ENCODE measurements around the gene TINCR.

DNA sequence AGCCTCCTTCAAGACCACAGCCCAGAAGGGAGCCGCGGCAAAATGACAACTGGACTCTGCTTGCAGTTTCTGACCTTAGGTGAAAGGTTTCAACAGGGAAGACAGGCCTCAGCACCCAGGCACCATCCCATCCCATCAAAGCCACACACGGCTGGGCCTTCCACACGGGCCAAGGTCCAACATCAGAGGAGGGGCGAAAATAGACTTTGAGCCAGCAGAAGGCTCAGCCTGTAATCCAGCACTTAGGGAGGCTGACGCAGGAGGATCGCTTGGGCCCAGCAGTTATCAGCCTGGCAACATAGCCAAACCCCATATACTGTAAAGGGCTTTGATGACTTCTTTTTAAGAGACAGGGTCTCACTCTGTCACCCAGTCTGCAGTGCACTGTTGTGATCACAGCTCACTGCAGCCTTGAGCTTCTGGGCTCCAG, 26.8 kb upstream of the TINCR start:
- TF ChIP-seq, protein P1, sequence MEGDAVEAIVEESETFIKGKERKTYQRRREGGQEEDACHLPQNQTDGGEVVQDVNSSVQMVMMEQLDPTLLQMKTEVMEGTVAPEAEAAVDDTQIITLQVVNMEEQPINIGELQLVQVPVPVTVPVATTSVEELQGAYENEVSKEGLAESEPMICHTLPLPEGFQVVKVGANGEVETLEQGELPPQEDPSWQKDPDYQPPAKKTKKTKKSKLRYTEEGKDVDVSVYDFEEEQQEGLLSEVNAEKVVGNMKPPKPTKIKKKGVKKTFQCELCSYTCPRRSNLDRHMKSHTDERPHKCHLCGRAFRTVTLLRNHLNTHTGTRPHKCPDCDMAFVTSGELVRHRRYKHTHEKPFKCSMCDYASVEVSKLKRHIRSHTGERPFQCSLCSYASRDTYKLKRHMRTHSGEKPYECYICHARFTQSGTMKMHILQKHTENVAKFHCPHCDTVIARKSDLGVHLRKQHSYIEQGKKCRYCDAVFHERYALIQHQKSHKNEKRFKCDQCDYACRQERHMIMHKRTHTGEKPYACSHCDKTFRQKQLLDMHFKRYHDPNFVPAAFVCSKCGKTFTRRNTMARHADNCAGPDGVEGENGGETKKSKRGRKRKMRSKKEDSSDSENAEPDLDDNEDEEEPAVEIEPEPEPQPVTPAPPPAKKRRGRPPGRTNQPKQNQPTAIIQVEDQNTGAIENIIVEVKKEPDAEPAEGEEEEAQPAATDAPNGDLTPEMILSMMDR (IDR thresholded peaks at IDR 0.05; ENCODE audit: low read depth, low read length, poor library complexity, severe bottlenecking), result no peak
- TF ChIP-seq EZH2phosphoT487 (IDR thresholded peaks at IDR 0.05; ENCODE audit: borderline replicate concordance, low read length), result no peak

Data from DOHH2 (cell line).